GM12892 (cell line): ENCODE results near the gene KLF7.

Experiments used
- DNase-seq: peaks from one replicate; pipeline ENCODE4 v3.0.0; 2011; ENCODE audit not compliant: insufficient read length
- FAIRE-seq: peaks from 2 replicates; lab custom pipeline; 2011; peaks lifted over from hg19 to GRCh38; lab: Jason Lieb, UNC
- POLR2A ChIP-seq: IDR thresholded peaks from 2 replicates; pipeline ENCODE4 v1.6.1; 2011; ENCODE audit warnings: low read depth, low read length, control low read depth
- POLR2AphosphoS5 ChIP-seq: IDR thresholded peaks from 2 replicates; pipeline ENCODE4 v1.6.1; 2011; ENCODE audit warnings: low read depth, low read length, control low read depth
- TAF1 ChIP-seq: IDR thresholded peaks from 2 replicates; pipeline ENCODE4 v1.6.1; 2011; ENCODE audit warnings: low read depth, mild to moderate bottlenecking, control low read depth, low read length, borderline replicate concordance

KLF7 gene

GRCh38 chr2:207054521-207054920, 111.2 kb downstream of the KLF7 start:
- FAIRE-seq (no peak), DNase-seq (no peak)
- TF ChIP-seq TAF1, result no peak
- no peak for TF ChIP-seq POLR2AphosphoS5
- TF ChIP-seq POLR2A, result no peak

- TF ChIP-seq POLR2A (no peak), POLR2AphosphoS5 (no peak), TAF1 (no peak)
- FAIRE-seq (no peak), DNase-seq (no peak)
These were observed 114.3 kb downstream of the KLF7 start for GRCh38 chr2:207051385-207051965.

GRCh38 chr2:207049122-207049521, 116.6 kb downstream of the KLF7 start:
- TF ChIP-seq TAF1, result no peak
- DNase-seq (no peak), FAIRE-seq (no peak)

GRCh38 chr2:207048416-207048815, 117.3 kb downstream of the KLF7 start:
- no peak for FAIRE-seq

DNA sequence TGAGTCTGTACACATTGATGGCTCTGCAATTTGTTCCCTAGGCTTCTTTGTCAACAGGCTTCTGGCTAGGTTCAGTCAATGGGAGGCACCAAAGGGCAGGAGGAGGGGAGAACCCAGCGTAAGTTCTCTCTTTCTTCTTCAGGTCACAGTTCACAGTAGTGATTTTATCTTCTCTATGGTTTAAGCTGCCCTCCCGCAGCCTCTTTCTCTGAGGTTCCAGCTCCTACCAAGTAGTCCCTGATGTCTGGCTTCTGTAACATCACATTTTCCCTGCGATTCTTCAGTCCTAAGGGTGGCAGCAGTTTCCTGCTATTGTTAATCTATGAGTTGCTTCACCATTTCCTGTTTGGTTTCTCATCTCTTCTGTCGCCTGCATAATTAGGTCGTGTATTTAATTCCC, 119.0 kb downstream of the KLF7 start:
- DNase-seq (no peak), FAIRE-seq (peak; percentile 58)
- TF ChIP-seq TAF1 (no peak), POLR2AphosphoS5 (no peak), POLR2A (no peak)

More at GRCh38 chr2:207048416-207048815, 117.3 kb downstream of the KLF7 start:
- TF ChIP-seq POLR2A (no peak), POLR2AphosphoS5 (no peak), TAF1 (no peak)
- no peak for DNase-seq

GRCh38 chr2:207045531-207045930, 120.2 kb downstream of the KLF7 start:
- TF ChIP-seq TAF1 (no peak), POLR2AphosphoS5 (no peak), POLR2A (no peak)
- DNase-seq (no peak), FAIRE-seq (no peak)

GRCh38 chr2:207044379-207045362, 121.1 kb downstream of the KLF7 start:
- DNase-seq (no peak), FAIRE-seq (no peak)
- no peak for TF ChIP-seq POLR2AphosphoS5
- TF ChIP-seq TAF1, result no peak

DNA sequence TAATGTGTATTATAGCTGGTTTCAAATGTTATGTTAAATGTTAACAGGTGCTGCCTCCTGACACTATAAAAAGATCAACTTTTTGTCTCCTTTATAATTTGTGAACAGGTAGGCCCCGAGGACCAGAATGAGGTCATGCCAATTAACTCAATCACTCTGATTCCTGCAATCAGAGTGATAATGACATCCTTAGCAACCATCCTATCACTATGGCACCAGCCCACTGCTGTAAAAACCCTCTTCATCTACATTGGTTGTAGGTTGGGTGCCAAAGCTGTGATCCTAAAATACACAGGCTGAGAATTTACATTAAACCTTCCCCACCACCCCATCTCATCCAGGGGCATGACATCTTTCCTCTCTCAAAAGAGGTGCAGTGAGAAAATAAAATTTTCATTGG, 122.9 kb downstream of the KLF7 start:
- FAIRE-seq (no peak), DNase-seq (no peak)
- no peak for TF ChIP-seq POLR2A
- no peak for TF ChIP-seq TAF1
- TF ChIP-seq POLR2AphosphoS5, result no peak

GRCh38 chr2:207041786-207042554, 123.8 kb downstream of the KLF7 start:
- no peak for FAIRE-seq
- no peak for TF ChIP-seq POLR2A
- no peak for TF ChIP-seq TAF1

GRCh38 chr2:207041279-207041678, 124.5 kb downstream of the KLF7 start:
- DNase-seq, result no peak
- no peak for FAIRE-seq
- TF ChIP-seq POLR2A (no peak), TAF1 (no peak)

More at GRCh38 chr2:207041786-207042554, 123.8 kb downstream of the KLF7 start:
- no peak for DNase-seq

GRCh38 chr2:207040696-207041095, 125.1 kb downstream of the KLF7 start:
- FAIRE-seq (no peak), DNase-seq (no peak)
- TF ChIP-seq POLR2A, result no peak
- TF ChIP-seq TAF1, result no peak
- TF ChIP-seq POLR2AphosphoS5, result no peak
